ENCODE data around the gene GBA2. TPM values are rescaled to one million over a fixed set of nuclear protein-coding genes. Genes with fewer than 3 reads are reported as not detected.

GBA2 gene
- polyA plus RNA-seq, 1 of the 3 experiments (the other 2 are of a cell fraction), result 71.5 TPM

DNA sequence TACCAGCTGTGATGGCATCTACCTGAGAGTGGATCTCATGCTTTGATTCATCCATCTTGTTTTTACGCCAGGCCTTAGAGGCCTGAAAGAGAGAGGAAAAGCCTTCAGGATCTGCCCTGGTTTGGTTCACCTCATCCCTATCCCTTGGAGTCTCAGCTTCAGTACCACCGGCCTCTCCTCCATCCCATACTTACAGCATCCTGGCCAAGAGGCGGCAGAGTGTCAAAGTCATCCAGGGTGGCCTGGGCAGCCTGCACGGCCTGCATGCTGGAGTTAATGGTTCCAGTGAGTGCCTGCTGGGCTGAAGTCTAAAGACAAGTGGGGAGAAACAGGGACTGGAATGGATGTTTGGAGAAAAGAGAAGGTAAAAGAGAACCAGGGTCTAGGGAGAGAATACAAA, 29.5 kb downstream of the GBA2 start (continued):
- TF ChIP-seq, protein P1, sequence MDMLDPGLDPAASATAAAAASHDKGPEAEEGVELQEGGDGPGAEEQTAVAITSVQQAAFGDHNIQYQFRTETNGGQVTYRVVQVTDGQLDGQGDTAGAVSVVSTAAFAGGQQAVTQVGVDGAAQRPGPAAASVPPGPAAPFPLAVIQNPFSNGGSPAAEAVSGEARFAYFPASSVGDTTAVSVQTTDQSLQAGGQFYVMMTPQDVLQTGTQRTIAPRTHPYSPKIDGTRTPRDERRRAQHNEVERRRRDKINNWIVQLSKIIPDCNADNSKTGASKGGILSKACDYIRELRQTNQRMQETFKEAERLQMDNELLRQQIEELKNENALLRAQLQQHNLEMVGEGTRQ (IDR thresholded peaks at IDR 0.05; ENCODE audit: borderline replicate concordance, low read depth, low read length), result no peak
- no peak for TF ChIP-seq CHD2 (IDR thresholded peaks at IDR 0.05; ENCODE audit: low read length, partially characterized antibody)
- TF ChIP-seq ELF1 (IDR thresholded peaks at IDR 0.05), result no peak
- no peak for TF ChIP-seq FOXM1 (IDR thresholded peaks at IDR 0.05; ENCODE audit: low read depth)
- TF ChIP-seq USF1 (IDR thresholded peaks at IDR 0.05; ENCODE audit: borderline replicate concordance, low read depth), result no peak
- TF ChIP-seq SMC3 (IDR thresholded peaks at IDR 0.05; ENCODE audit: low read depth, low read length), result no peak
- TF ChIP-seq EP300 (IDR thresholded peaks at IDR 0.05; ENCODE audit: borderline replicate concordance in 1 of 2, low read depth in 1 of 2, low read length in 1 of 2), result no peak
- no peak for TF ChIP-seq GATA2 (CRISPR knock-in tag; IDR thresholded peaks at IDR 0.05)

- WGBS (ENCODE audit: low lambda C conversion rate), result 97% methylated on average over 13 of the region's 15 CpGs
Measured at GRCh38 chr9:35718721-35719511, 30.1 kb downstream of the GBA2 start.

More at GRCh38 chr9:35718721-35719511, 30.1 kb downstream of the GBA2 start:
- Histone ChIP-seq H3K9me3 (no peaks in the 10 kb centered on the region), H3K79me2 (ENCODE audit: insufficient read depth) (peaks cover 14% of the 10 kb centered on the region), H2AFZ (ENCODE audit: low read depth) (no peak overlapping the region), H3K9me2 (no peaks in the 10 kb centered on the region), H3K27me3 (ENCODE audit: insufficient read depth) (no peaks in the 10 kb centered on the region), H3K4me3 (ENCODE audit: low read depth in 2 of 2, low read length in 1 of 2) (no peak overlapping the region), H4K20me1 (ENCODE audit: insufficient read depth) (no peaks in the 10 kb centered on the region), H3K9ac (no peak overlapping the region), H3K36me3 (replicated peaks in 1 of 2; ENCODE audit: control insufficient read depth in 1 of 2, insufficient read depth in 2 of 2, low read length in 1 of 2) (peaks cover 74 to 97% of the 10 kb centered on the region in 2 experiments), H3K4me2 (no peak overlapping the region), H3K4me1 (ENCODE audit: control insufficient read depth in 1 of 2, insufficient read depth in 2 of 2, low read depth in 1 of 2, low read length in 1 of 2) (no peaks in the 10 kb centered on the region), H3K27ac (ENCODE audit: low read depth in 2 of 2, low read length in 1 of 2) (no peak overlapping the region), H3F3A (replicated peaks; ENCODE audit: insufficient read depth) (no peaks in the 10 kb centered on the region)
- DNase-seq, result no peak
- TF ChIP-seq FOSL2 (IDR thresholded peaks at IDR 0.05; ENCODE audit: borderline replicate concordance, low read depth) (no peak), ZBTB33 (IDR thresholded peaks at IDR 0.05; ENCODE audit: borderline replicate concordance, low read depth) (no peak), RCOR1 (IDR thresholded peaks at IDR 0.05; ENCODE audit: low read length) (no peak), TCF12 (IDR thresholded peaks at IDR 0.05) (no peak)
- ChIA-PET POLR2A (interaction anchor here (1.2 kb wide), 1 partner anchor 20 kb away, joined by 3 read pairs; no protein-coding TSS in a partner anchor), CTCF (interaction anchor here (10.5 to 19.9 kb wide), 2 partner anchors 11 to 23 kb away, joined by 68 to 183 read pairs; partner anchors contain the start of genes CREB3 and TLN1)

Data from SK-N-SH (cell line).